Heart right ventricle (tissue), 16 donors: Measurements from ENCODE around the gene TRIP10. TPM values are rescaled to one million over a fixed set of nuclear protein-coding genes. Genes with fewer than 3 reads are reported as not detected.

Experiments used
- ATAC-seq, 8 donors: fragments of 200-7000 bp; cut with Tn5 transposase; one replicate each; pipeline ENCODE4 v1.9.1; 2020; ENCODE audit warnings: mild to moderate bottlenecking in 8 of 8, moderate library complexity in 8 of 8, moderate number of reproducible peaks in 1 of 8
- DNase-seq, 2 donors: peaks; one replicate each; pipeline ENCODE4 v3.0.0-alpha.2; 2020
- H3K27ac ChIP-seq, 10 donors: fragments of 200-600 bp; sonication (generic) in 2 of 10; one replicate each; pipeline versions ENCODE4 v1.5.0 to v1.8.0; 2020 to 2022; ENCODE audit warnings: mild to moderate bottlenecking in 3 of 10
- H3K27me3 ChIP-seq, 7 donors: fragments of 200-600 bp; one replicate each; pipeline ENCODE4 v1.8.0; 2021 to 2022; ENCODE audit warnings: mild to moderate bottlenecking in 2 of 7
- H3K36me3 ChIP-seq, 9 donors: fragments of 200-600 bp; sonication (generic) in 1 of 9; one replicate each; pipeline versions ENCODE4 v1.5.0 to v1.8.0; 2020 to 2022; ENCODE audit warnings: mild to moderate bottlenecking in 2 of 9
- H3K4me1 ChIP-seq, 9 donors: fragments of 200-600 bp; sonication (generic) in 1 of 9; one replicate each; pipeline versions ENCODE4 v1.5.0 to v1.8.0; 2020 to 2022; ENCODE audit warnings: mild to moderate bottlenecking in 4 of 9
- H3K4me3 ChIP-seq, 10 donors: fragments of 200-600 bp; sonication (generic) in 2 of 10; one replicate each; pipeline versions ENCODE4 v1.5.0 to v1.8.0; 2020 to 2022; ENCODE audit warnings: mild to moderate bottlenecking in 7 of 10, moderate library complexity in 2 of 10
- H3K9me3 ChIP-seq, 11 donors: fragments of 200-600 bp in 10 of 11; sonication (generic) in 2 of 11; one replicate each; pipeline versions ENCODE4 v1.5.0 to v1.8.0; 2013 to 2022; ENCODE audit warnings: mild to moderate bottlenecking in 2 of 11, control low read depth in 1 of 11, moderate library complexity in 1 of 11
- WGBS, 2 donors: extraction: QIAGEN DNeasy Blood & Tissue Kit; methylation state at CpG; one replicate each; pipeline ENCODE4 v1.1.7; 2013; ENCODE audit warnings: inconsistent platforms in 1 of 2; 5-methylcytosine and 5-hydroxymethylcytosine counted together
- intact Hi-C, 10 donors: fragments of 100-400 bp; cut with DNase I; formaldehyde crosslinking; loops; one replicate each; pipeline versions ENCODE4 v1.11.1 to v1.14.2; 2022
- polyA plus RNA-seq, 2 donors: library from polyadenylated mRNA; stranded (reverse); fragments of 200-250 nt; gene quantifications; one replicate each; pipeline ENCODE4 v1.2.3, GENCODE V29; 2013
- total RNA-seq, 10 donors: library from RNA; stranded (reverse); fragmentation: NEBNext Ultra II Directional in 3 of 10; extraction: Animal tissue kit (Norgen Biotek cat#: 25700) in 3 of 10; gene quantifications; one replicate each; pipeline versions ENCODE4 v1.2.1 to v1.2.4, GENCODE V29; 2021 to 2023
- TF ChIP-seq, protein P1 (sequence below), 9 donors: fragments of 200-600 bp; sonication (generic) in 2 of 9; IDR thresholded peaks; one replicate each; pipeline versions ENCODE4 v1.5.0 to v1.8.0; 2021 to 2022; ENCODE audit warnings: antibody characterized with exemption in 9 of 9, mild to moderate bottlenecking in 5 of 9, moderate library complexity in 1 of 9
- donor health status: Arrhythmogenic right ventricular cardiomyopathy.
- donor health status: ischemic (EF 13 %, LVEDD 7.1; RV severe dilation, severe dysfunction).
- donor health status: healthy with polysubstance abuse.
- donor health status: DM: no; HTN: yes; CAD: no.
- donor health status: DM: no; HTN: no; CAD: no.
- donor health status: ischemic (EF 25% LVEDD 6.9; RV normal size, moderate dysfunction).
- donor health status: ischemic (EF 25% LVEDD 5.7; RV mildly dilated, moderate dysfunction).
- donor health status: healthy.
- donor health status: DM: yes; HTN: yes; CAD: no.
- donor health status: Ischemic cardiomyopathy.
- donor health status: ischemic (EF 35%, LVEDD 5.7; RV mildly dilated, moderate dysfunction).
- donor health status: nonischemic (EF 11% LVEDD 7.7; RV severe dilation, severe dysfunction).
- donor health status: DM: yes; HTN: yes; CAD: no.
- donor health status: PGD.
- donor health status: ischemic (EF 29% LVEDD 5.4; RV normal size, mild dysfunction).
- donor health status: nonischemic (EF 23%, LVEDD 6.1; RV moderate dilation, normal function).

The TRIP10 gene
- total and polyA plus RNA-seq, 12 donors, result 60.6 to 314 (median 76.0) TPM

DNA sequence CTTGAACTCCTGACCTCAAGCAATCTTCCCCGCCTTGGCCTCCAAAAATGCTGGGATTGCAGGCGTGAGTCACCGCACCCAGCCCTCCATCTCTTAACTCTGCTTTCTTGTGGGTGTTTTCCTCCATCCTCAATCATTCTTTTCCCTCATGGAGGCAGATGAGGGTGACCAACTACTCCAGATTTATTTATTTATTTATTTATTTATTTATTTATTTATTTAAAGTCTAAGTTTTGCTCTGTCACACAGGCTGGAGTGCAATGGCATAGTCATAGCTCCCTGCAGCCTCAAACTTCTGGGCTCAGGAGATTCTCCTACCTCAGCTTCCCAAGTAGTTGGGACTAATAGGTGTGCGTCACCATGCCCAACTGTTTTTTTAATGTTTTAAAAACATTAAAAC lies 47.9 kb downstream of the TRIP10 start:
- 80 to 95% methylated on average over 4 of the region's 4 CpGs for WGBS, 2 donors
- no peak for ATAC-seq
- peaks cover 0 to 9% (median 5%) of the 10 kb centered on the region in 7 donors for H3K27me3 ChIP-seq

DNA sequence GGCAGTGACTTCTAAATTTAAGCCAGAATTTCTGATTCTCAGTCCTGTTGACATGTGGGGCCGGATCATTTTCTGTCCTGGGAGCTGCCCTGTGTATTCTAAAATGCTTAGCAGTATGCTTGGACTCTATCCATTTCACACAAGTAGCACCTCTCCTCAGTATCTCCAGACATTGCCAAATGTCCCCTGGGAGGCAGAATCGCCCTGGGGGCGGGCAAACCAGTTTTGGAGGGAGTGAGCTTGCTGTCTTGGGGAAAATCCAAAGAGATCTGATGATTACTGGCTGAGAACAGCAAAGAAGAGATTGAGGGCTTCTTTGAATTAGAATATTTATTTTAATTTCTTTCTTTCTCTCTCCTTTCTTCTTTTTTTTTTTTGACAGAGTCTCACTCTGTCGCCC lies 49.4 kb downstream of the TRIP10 start:
- no peaks in the 10 kb centered on the region for H3K4me1 ChIP-seq
- no peaks in the 10 kb centered on the region for H3K36me3 ChIP-seq
- no peak overlapping the region for H3K27ac ChIP-seq
- TF ChIP-seq, protein P1, sequence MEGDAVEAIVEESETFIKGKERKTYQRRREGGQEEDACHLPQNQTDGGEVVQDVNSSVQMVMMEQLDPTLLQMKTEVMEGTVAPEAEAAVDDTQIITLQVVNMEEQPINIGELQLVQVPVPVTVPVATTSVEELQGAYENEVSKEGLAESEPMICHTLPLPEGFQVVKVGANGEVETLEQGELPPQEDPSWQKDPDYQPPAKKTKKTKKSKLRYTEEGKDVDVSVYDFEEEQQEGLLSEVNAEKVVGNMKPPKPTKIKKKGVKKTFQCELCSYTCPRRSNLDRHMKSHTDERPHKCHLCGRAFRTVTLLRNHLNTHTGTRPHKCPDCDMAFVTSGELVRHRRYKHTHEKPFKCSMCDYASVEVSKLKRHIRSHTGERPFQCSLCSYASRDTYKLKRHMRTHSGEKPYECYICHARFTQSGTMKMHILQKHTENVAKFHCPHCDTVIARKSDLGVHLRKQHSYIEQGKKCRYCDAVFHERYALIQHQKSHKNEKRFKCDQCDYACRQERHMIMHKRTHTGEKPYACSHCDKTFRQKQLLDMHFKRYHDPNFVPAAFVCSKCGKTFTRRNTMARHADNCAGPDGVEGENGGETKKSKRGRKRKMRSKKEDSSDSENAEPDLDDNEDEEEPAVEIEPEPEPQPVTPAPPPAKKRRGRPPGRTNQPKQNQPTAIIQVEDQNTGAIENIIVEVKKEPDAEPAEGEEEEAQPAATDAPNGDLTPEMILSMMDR (IDR thresholded peaks at IDR 0.05), result no peak
- ATAC-seq, result no peak
- DNase-seq, result no peak
- no peak overlapping the region for H3K4me3 ChIP-seq
- H3K27me3 ChIP-seq, result peaks cover 0 to 10% (median 5%) of the 10 kb centered on the region in 7 donors
- intact Hi-C loops, result no loop called here
- 61 to 77% methylated on average over 4 of the region's 4 CpGs for WGBS, 2 donors
- H3K9me3 ChIP-seq, result peaks cover 0 to under 1% (median 0%) of the 10 kb centered on the region in 11 donors

More for the DNA sequence above, 47.9 kb downstream of the TRIP10 start:
- TF ChIP-seq, protein P1 (IDR thresholded peaks at IDR 0.05), result no peak
- no peaks in the 10 kb centered on the region for H3K4me1 ChIP-seq
- H3K4me3 ChIP-seq, result no peak overlapping the region
- intact Hi-C loops, result no loop called here
- H3K9me3 ChIP-seq, result no peaks in the 10 kb centered on the region
- H3K36me3 ChIP-seq, result peaks cover 0 to 4% (median 0%) of the 10 kb centered on the region in 9 donors
- no peak overlapping the region for H3K27ac ChIP-seq
- DNase-seq, result no peak

DNA sequence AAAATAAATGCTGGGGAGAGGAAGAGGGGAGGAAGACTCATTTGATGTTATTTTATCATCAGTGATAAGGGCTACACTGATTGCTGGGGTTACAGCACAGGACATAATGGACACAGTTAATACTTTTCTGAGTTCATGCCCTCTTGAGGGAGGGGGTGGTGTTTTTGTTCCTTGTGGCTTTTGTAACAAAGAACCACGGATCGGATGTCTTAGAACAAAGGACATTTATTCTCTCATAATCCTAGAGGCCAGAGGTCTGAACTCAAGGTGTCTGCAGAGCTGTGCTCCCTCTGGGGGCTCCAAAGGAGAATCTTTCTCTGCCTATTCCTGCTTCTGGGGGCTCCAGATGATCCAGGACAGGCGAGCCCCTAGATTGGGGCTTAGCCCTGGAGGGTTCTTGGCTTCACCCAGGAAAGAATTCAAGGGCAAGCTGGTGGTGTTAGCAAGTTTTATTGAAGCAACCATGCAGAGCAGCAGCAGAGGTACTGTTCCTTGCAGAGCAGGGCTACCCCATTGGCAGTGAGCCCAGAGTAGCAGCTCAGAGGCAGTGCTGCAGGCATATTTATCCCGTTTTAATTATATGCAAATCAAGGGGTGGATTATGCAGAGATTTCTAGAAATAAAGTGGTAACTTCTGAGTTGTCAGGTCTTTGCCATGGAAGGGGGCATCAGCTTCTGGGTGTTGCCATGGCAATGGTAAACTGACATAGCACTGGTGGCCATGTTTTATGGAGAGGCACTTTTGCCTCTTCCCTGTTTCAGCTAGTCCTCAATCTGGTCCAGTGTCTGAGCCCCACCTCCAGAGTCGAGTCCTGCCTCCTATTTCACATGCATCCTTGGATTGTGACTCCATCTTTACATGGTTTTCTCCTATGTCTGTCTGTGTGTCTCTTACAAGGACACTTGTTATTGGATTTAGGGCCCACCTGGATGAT lies 51.0 kb downstream of the TRIP10 start:
- WGBS, 2 donors, result 43 to 59% methylated on average over 5 of the region's 5 CpGs
- Histone ChIP-seq H3K4me3 (no peak overlapping the region), H3K27me3 (peaks cover 0 to 12% (median 5%) of the 10 kb centered on the region in 7 donors), H3K9me3 (peaks cover 0 to 15% (median 5%) of the 10 kb centered on the region in 11 donors), H3K36me3 (no peaks in the 10 kb centered on the region), H3K4me1 (no peaks in the 10 kb centered on the region), H3K27ac (no peak overlapping the region)
- ATAC-seq (no peak), DNase-seq (no peak)
- intact Hi-C loops, result no loop called here
- TF ChIP-seq, protein P1 (IDR thresholded peaks at IDR 0.05), result no peak

DNA sequence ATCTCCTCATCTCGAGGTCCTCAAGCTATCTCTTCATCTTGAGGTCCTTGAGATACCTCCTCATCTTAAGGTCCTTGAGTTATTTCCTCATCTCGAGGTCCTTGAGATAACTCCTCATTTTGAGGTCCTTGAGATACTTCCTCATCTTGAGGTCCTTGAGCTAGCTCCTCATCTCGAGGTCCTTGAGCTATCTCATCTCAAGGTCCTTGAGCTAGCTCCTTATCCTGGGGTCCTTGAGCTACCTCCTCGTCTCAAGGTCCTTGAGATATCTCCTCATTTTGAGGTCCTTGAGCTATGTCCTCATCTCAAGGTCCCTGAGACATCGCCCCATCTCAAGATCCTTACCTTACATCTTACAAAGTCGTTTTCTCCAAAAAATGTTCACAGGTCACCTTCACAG lies 51.8 kb downstream of the TRIP10 start:
- ATAC-seq (no peak), DNase-seq (no peak)
- Histone ChIP-seq H3K27me3 (peaks cover 0 to 14% (median 4%) of the 10 kb centered on the region in 7 donors), H3K9me3 (peaks cover 0 to 15% (median 5%) of the 10 kb centered on the region in 11 donors), H3K27ac (no peak overlapping the region), H3K36me3 (no peaks in the 10 kb centered on the region), H3K4me3 (no peak overlapping the region), H3K4me1 (no peaks in the 10 kb centered on the region)
- TF ChIP-seq, protein P1 (IDR thresholded peaks at IDR 0.05), result no peak
- 58 to 64% methylated on average over 6 of the region's 6 CpGs for WGBS, 2 donors
- intact Hi-C loops, result no loop called here
